A673 (cell line): ENCODE measurements around the gene KIF1A.

Source experiments
- CTCF ChIP-seq: fragments of 300-800, 200-600 bp; sonication (generic); conservative IDR thresholded peaks from 2 replicates; pipeline ENCODE4 v1.5.1; 2017; ENCODE audit warnings: low read depth, mild to moderate bottlenecking, antibody characterized with exemption, low read length, moderate library complexity, mixed read lengths
- EZH2 ChIP-seq: fragments of 200-600 bp; sonication (generic); IDR thresholded peaks from 2 replicates; pipeline ENCODE4 v1.6.1; 2017; ENCODE audit warnings: borderline replicate concordance, low read depth, mild to moderate bottlenecking, mixed read lengths, antibody characterized with exemption, low read length; ENCODE audit not compliant: poor library complexity, severe bottlenecking

- TF ChIP-seq CTCF = no peak
- TF ChIP-seq EZH2 = no peak
These were observed 88.9 kb downstream of the KIF1A start for GRCh38 chr2:240731178-240731545.
